Measurements from ENCODE around the gene KLK5. TPM values are rescaled to one million over a fixed set of nuclear protein-coding genes. Genes with fewer than 3 reads are reported as not detected.

Gene KLK5
- polyA plus RNA-seq, 1 donor (not counting 4 experiments of a cell fraction or from before 2014, with no cell fraction given): 477 TPM

GRCh38 chr19:50902640-50903039 is 50.2 kb downstream of the KLK5 start:
- Histone ChIP-seq H3K9ac (ENCODE audit: control insufficient read depth, extremely low read depth, insufficient read depth, low read length) (no peak overlapping the region), H3K27me3 (ENCODE audit: control insufficient read depth, extremely low read depth, insufficient read depth, low read length) (peaks cover 3% of the 10 kb centered on the region), H3K79me2 (ENCODE audit: control insufficient read depth, insufficient read depth, low read length) (no peaks in the 10 kb centered on the region), H3K4me2 (ENCODE audit: control insufficient read depth, extremely low read depth, insufficient read depth, low read depth, low read length) (no peak overlapping the region), H3K9me3 (ENCODE audit: control insufficient read depth, low read depth, low read length) (no peaks in the 10 kb centered on the region), H3K4me1 (ENCODE audit: control insufficient read depth, extremely low read depth, insufficient read depth, low read length) (no peaks in the 10 kb centered on the region), H2AFZ (ENCODE audit: control insufficient read depth, low read length) (no peak overlapping the region), H4K20me1 (ENCODE audit: control insufficient read depth, extremely low read depth, insufficient read depth, low read length) (no peaks in the 10 kb centered on the region), H3K4me3 (ENCODE audit: control insufficient read depth in 2 of 3, extremely low read depth in 1 of 3, insufficient read depth in 2 of 3, low read depth in 1 of 3, low read length in 3 of 3) (no peak overlapping the region), H3K27ac (ENCODE audit: control insufficient read depth, insufficient read depth, low read length) (no peak overlapping the region), H3K36me3 (ENCODE audit: control insufficient read depth in 2 of 2, extremely low read depth in 1 of 2, insufficient read depth in 2 of 2, low read length in 2 of 2) (no peaks in the 10 kb centered on the region), H3K9me1 (ENCODE audit: control insufficient read depth, extremely low read depth, insufficient read depth, low read length) (no peaks in the 10 kb centered on the region)
- DNase-seq (ENCODE audit: low read depth, low spot score): no peak
- FAIRE-seq: no peak
- no peak for TF ChIP-seq CTCF (optimal IDR thresholded peaks at IDR 0.05 in 1 of 3, IDR thresholded peaks at IDR 0.05 in 1 of 3, conservative IDR thresholded peaks at IDR 0.05 in 1 of 3; ENCODE audit: extremely low read depth in 1 of 3, insufficient read depth in 2 of 3, low read length in 3 of 3)
- TF ChIP-seq EZH2 (IDR thresholded peaks at IDR 0.05; ENCODE audit: low read length): no peak
- dilution Hi-C loops (cut with MboI; ENCODE audit: extremely low pct_ligation_motif_present, low sequenced_read_pairs): no loop called here

- Histone ChIP-seq H3K79me2 (ENCODE audit: control insufficient read depth, insufficient read depth, low read length) (no peaks in the 10 kb centered on the region), H4K20me1 (ENCODE audit: control insufficient read depth, extremely low read depth, insufficient read depth, low read length) (no peaks in the 10 kb centered on the region), H3K9me3 (ENCODE audit: control insufficient read depth, low read depth, low read length) (no peaks in the 10 kb centered on the region), H3K4me1 (ENCODE audit: control insufficient read depth, extremely low read depth, insufficient read depth, low read length) (peaks cover 9% of the 10 kb centered on the region), H3K9me1 (ENCODE audit: control insufficient read depth, extremely low read depth, insufficient read depth, low read length) (no peaks in the 10 kb centered on the region), H3K4me3 (ENCODE audit: control insufficient read depth in 2 of 3, extremely low read depth in 1 of 3, insufficient read depth in 2 of 3, low read depth in 1 of 3, low read length in 3 of 3) (no peak overlapping the region), H3K4me2 (ENCODE audit: control insufficient read depth, extremely low read depth, insufficient read depth, low read depth, low read length) (no peak overlapping the region), H2AFZ (ENCODE audit: control insufficient read depth, low read length) (no peak overlapping the region), H3K9ac (ENCODE audit: control insufficient read depth, extremely low read depth, insufficient read depth, low read length) (no peak overlapping the region), H3K27me3 (ENCODE audit: control insufficient read depth, extremely low read depth, insufficient read depth, low read length) (no peaks in the 10 kb centered on the region), H3K27ac (ENCODE audit: control insufficient read depth, insufficient read depth, low read length) (no peak overlapping the region), H3K36me3 (ENCODE audit: control insufficient read depth in 2 of 2, extremely low read depth in 1 of 2, insufficient read depth in 2 of 2, low read length in 2 of 2) (no peaks in the 10 kb centered on the region)
- FAIRE-seq (no peak), DNase-seq (ENCODE audit: low read depth, low spot score) (no peak)
- TF ChIP-seq CTCF (optimal IDR thresholded peaks at IDR 0.05 in 1 of 3, IDR thresholded peaks at IDR 0.05 in 1 of 3, conservative IDR thresholded peaks at IDR 0.05 in 1 of 3; ENCODE audit: extremely low read depth in 1 of 3, insufficient read depth in 2 of 3, low read length in 3 of 3) (no peak), EZH2 (IDR thresholded peaks at IDR 0.05; ENCODE audit: low read length) (no peak)
- dilution Hi-C loops (cut with MboI; ENCODE audit: extremely low pct_ligation_motif_present, low sequenced_read_pairs): no loop called here
These were observed 53.3 kb downstream of the KLK5 start for GRCh38 chr19:50899569-50899968.

Measured in keratinocyte (primary cell).